OCI-LY3 (cell line): ENCODE measurements around the gene GALR3.

Experiments
- EZH2phosphoT487 ChIP-seq: fragments of 200-600 bp; shearing (Covaris generic); IDR thresholded peaks from 2 replicates; pipeline ENCODE4 v1.6.1; 2018; ENCODE audit warnings: antibody characterized with exemption, mixed run types, low read depth
- TF ChIP-seq, protein P1 (sequence below): fragments of 200-600, 300-600 bp; sonication (generic); IDR thresholded peaks from 2 replicates; pipeline ENCODE4 v1.5.1; 2014; ENCODE audit warnings: antibody characterized with exemption, low read length, low read depth

DNA sequence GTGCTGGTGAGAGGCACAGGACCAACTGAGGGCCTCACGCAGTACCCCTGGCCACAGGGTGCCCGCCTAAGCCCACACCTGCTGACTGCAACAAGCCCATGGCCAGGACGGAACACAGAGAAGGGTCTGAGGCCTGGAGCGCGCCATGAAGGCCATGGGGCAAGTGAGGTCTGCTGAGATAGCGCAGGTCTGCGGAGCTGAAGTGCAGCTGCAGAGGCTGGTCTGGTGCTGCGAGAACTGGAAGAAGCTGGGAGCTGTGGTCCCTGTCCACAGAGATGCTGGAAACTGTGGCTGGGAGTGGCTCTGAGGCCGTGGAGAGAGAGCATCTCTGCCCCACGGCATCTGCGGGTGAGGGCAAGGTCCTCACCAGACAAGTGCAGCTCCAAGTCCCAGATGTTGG, 8.3 kb downstream of the GALR3 start:
- TF ChIP-seq, protein P1, sequence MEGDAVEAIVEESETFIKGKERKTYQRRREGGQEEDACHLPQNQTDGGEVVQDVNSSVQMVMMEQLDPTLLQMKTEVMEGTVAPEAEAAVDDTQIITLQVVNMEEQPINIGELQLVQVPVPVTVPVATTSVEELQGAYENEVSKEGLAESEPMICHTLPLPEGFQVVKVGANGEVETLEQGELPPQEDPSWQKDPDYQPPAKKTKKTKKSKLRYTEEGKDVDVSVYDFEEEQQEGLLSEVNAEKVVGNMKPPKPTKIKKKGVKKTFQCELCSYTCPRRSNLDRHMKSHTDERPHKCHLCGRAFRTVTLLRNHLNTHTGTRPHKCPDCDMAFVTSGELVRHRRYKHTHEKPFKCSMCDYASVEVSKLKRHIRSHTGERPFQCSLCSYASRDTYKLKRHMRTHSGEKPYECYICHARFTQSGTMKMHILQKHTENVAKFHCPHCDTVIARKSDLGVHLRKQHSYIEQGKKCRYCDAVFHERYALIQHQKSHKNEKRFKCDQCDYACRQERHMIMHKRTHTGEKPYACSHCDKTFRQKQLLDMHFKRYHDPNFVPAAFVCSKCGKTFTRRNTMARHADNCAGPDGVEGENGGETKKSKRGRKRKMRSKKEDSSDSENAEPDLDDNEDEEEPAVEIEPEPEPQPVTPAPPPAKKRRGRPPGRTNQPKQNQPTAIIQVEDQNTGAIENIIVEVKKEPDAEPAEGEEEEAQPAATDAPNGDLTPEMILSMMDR, result no peak
- no peak for TF ChIP-seq EZH2phosphoT487
